ENCODE measurements around the gene CCRL2.
A peak's percentile ranks its signal among the peaks of the same experiment; 100 is the strongest.

Gene CCRL2

GRCh38 chr3:46369151-46369550, 37.9 kb upstream of the CCRL2 start:
- Histone ChIP-seq H3K9ac (ENCODE audit: low read depth in 1 of 2, low read length in 2 of 2) (peak overlapping the region in 1 of 2 donors; percentile 42), H3K27ac (ENCODE audit: low read depth, low read length) (no peak overlapping the region), H3K4me3 (ENCODE audit: low read depth in 1 of 2, low read length in 2 of 2) (no peak overlapping the region), H3K4me1 (ENCODE audit: control insufficient read depth in 1 of 2, insufficient read depth in 2 of 2, low read length in 2 of 2) (peaks cover 9 to 10% of the 10 kb centered on the region in 2 donors), H3K9me3 (ENCODE audit: control insufficient read depth in 1 of 2, low read length in 2 of 2) (no peaks in the 10 kb centered on the region), H3K36me3 (ENCODE audit: control insufficient read depth in 1 of 2, insufficient read depth in 2 of 2, low read length in 2 of 2) (no peaks in the 10 kb centered on the region), H3K27me3 (ENCODE audit: control insufficient read depth in 1 of 2, insufficient read depth in 2 of 2, low read length in 2 of 2) (no peaks in the 10 kb centered on the region)

GRCh38 chr3:46369675-46370132, 37.4 kb upstream of the CCRL2 start:
- no peak overlapping the region for H3K27ac ChIP-seq (ENCODE audit: low read depth, low read length)
- no peaks in the 10 kb centered on the region for H3K36me3 ChIP-seq (ENCODE audit: control insufficient read depth in 1 of 2, insufficient read depth in 2 of 2, low read length in 2 of 2)
- H3K4me1 ChIP-seq (ENCODE audit: control insufficient read depth in 1 of 2, insufficient read depth in 2 of 2, low read length in 2 of 2), result peaks cover 9 to 10% of the 10 kb centered on the region in 2 donors
- peak overlapping the region; percentile 42 to 44 for H3K9ac ChIP-seq (ENCODE audit: low read depth in 1 of 2, low read length in 2 of 2)
- H3K27me3 ChIP-seq (ENCODE audit: control insufficient read depth in 1 of 2, insufficient read depth in 2 of 2, low read length in 2 of 2), result peaks cover 0 to 2% of the 10 kb centered on the region in 2 donors
- no peak overlapping the region for H3K4me3 ChIP-seq (ENCODE audit: low read depth in 1 of 2, low read length in 2 of 2)
- H3K9me3 ChIP-seq (ENCODE audit: control insufficient read depth in 1 of 2, low read length in 2 of 2), result no peaks in the 10 kb centered on the region

- Histone ChIP-seq H3K4me1 (ENCODE audit: control insufficient read depth in 1 of 2, insufficient read depth in 2 of 2, low read length in 2 of 2) (peaks cover 9 to 10% of the 10 kb centered on the region in 2 donors), H3K27ac (ENCODE audit: low read depth, low read length) (no peak within 1 kb of the TSS), H3K4me3 (ENCODE audit: low read depth in 1 of 2, low read length in 2 of 2) (peak within 1 kb of the TSS in 1 of 2 donors; percentile 30), H3K27me3 (ENCODE audit: control insufficient read depth in 1 of 2, insufficient read depth in 2 of 2, low read length in 2 of 2) (peaks cover 0 to 2% of the 10 kb centered on the region in 2 donors), H3K9me3 (ENCODE audit: control insufficient read depth in 1 of 2, low read length in 2 of 2) (no peaks in the 10 kb centered on the region), H3K36me3 (ENCODE audit: control insufficient read depth in 1 of 2, insufficient read depth in 2 of 2, low read length in 2 of 2) (no peaks in the 10 kb centered on the region), H3K9ac (ENCODE audit: low read depth in 1 of 2, low read length in 2 of 2) (peak within 1 kb of the TSS; percentile 42 to 44)
These were observed 36.1 kb upstream of the CCRL2 start, which contains the start of gene CCR5 for GRCh38 chr3:46370839-46371518. CCR5 (plus strand) TSS chr3:46370946; CDS start chr3:46372903, 1,957 bp downstream.

GRCh38 chr3:46371519-46372340, 35.3 kb upstream of the CCRL2 start:
- Histone ChIP-seq H3K9me3 (ENCODE audit: control insufficient read depth in 1 of 2, low read length in 2 of 2) (no peaks in the 10 kb centered on the region), H3K4me1 (ENCODE audit: control insufficient read depth in 1 of 2, insufficient read depth in 2 of 2, low read length in 2 of 2) (peaks cover 9 to 10% of the 10 kb centered on the region in 2 donors), H3K9ac (ENCODE audit: low read depth in 1 of 2, low read length in 2 of 2) (no peak overlapping the region), H3K27ac (ENCODE audit: low read depth, low read length) (no peak overlapping the region), H3K36me3 (ENCODE audit: control insufficient read depth in 1 of 2, insufficient read depth in 2 of 2, low read length in 2 of 2) (no peaks in the 10 kb centered on the region), H3K4me3 (ENCODE audit: low read depth in 1 of 2, low read length in 2 of 2) (peak overlapping the region in 1 of 2 donors; percentile 21), H3K27me3 (ENCODE audit: control insufficient read depth in 1 of 2, insufficient read depth in 2 of 2, low read length in 2 of 2) (peaks cover 0 to 2% of the 10 kb centered on the region in 2 donors)

DNA sequence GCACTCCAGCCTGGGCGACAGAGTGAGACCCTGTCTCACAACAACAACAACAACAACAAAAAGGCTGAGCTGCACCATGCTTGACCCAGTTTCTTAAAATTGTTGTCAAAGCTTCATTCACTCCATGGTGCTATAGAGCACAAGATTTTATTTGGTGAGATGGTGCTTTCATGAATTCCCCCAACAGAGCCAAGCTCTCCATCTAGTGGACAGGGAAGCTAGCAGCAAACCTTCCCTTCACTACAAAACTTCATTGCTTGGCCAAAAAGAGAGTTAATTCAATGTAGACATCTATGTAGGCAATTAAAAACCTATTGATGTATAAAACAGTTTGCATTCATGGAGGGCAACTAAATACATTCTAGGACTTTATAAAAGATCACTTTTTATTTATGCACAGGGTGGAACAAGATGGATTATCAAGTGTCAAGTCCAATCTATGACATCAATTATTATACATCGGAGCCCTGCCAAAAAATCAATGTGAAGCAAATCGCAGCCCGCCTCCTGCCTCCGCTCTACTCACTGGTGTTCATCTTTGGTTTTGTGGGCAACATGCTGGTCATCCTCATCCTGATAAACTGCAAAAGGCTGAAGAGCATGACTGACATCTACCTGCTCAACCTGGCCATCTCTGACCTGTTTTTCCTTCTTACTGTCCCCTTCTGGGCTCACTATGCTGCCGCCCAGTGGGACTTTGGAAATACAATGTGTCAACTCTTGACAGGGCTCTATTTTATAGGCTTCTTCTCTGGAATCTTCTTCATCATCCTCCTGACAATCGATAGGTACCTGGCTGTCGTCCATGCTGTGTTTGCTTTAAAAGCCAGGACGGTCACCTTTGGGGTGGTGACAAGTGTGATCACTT, 34.3 kb upstream of the CCRL2 start:
- H3K27me3 ChIP-seq (ENCODE audit: control insufficient read depth in 1 of 2, insufficient read depth in 2 of 2, low read length in 2 of 2), result peaks cover 0 to 2% of the 10 kb centered on the region in 2 donors
- H3K36me3 ChIP-seq (ENCODE audit: control insufficient read depth in 1 of 2, insufficient read depth in 2 of 2, low read length in 2 of 2), result no peaks in the 10 kb centered on the region
- H3K4me1 ChIP-seq (ENCODE audit: control insufficient read depth in 1 of 2, insufficient read depth in 2 of 2, low read length in 2 of 2), result peaks cover 9% of the 10 kb centered on the region in 2 donors
- no peaks in the 10 kb centered on the region for H3K9me3 ChIP-seq (ENCODE audit: control insufficient read depth in 1 of 2, low read length in 2 of 2)
- H3K27ac ChIP-seq (ENCODE audit: low read depth, low read length), result no peak overlapping the region
- H3K9ac ChIP-seq (ENCODE audit: low read depth in 1 of 2, low read length in 2 of 2), result peak overlapping the region in 1 of 2 donors; percentile 21
- peak overlapping the region in 1 of 2 donors; percentile 21 for H3K4me3 ChIP-seq (ENCODE audit: low read depth in 1 of 2, low read length in 2 of 2)

GRCh38 chr3:46374755-46375154, 32.3 kb upstream of the CCRL2 start:
- Histone ChIP-seq H3K4me3 (ENCODE audit: low read depth in 1 of 2, low read length in 2 of 2) (no peak overlapping the region), H3K9ac (ENCODE audit: low read depth in 1 of 2, low read length in 2 of 2) (no peak overlapping the region), H3K36me3 (ENCODE audit: control insufficient read depth in 1 of 2, insufficient read depth in 2 of 2, low read length in 2 of 2) (no peaks in the 10 kb centered on the region), H3K27ac (ENCODE audit: low read depth, low read length) (no peak overlapping the region), H3K9me3 (ENCODE audit: control insufficient read depth in 1 of 2, low read length in 2 of 2) (no peaks in the 10 kb centered on the region), H3K4me1 (ENCODE audit: control insufficient read depth in 1 of 2, insufficient read depth in 2 of 2, low read length in 2 of 2) (peaks cover 0 to 2% of the 10 kb centered on the region in 2 donors), H3K27me3 (ENCODE audit: control insufficient read depth in 1 of 2, insufficient read depth in 2 of 2, low read length in 2 of 2) (peaks cover 0 to 2% of the 10 kb centered on the region in 2 donors)

GRCh38 chr3:46375218-46375617, 31.8 kb upstream of the CCRL2 start:
- Histone ChIP-seq H3K4me3 (ENCODE audit: low read depth in 1 of 2, low read length in 2 of 2) (no peak overlapping the region), H3K27ac (ENCODE audit: low read depth, low read length) (no peak overlapping the region)

GRCh38 chr3:46375814-46376213, 31.2 kb upstream of the CCRL2 start:
- no peak overlapping the region for H3K27ac ChIP-seq (ENCODE audit: low read depth, low read length)
- H3K4me3 ChIP-seq (ENCODE audit: low read depth in 1 of 2, low read length in 2 of 2), result no peak overlapping the region
- H3K36me3 ChIP-seq (ENCODE audit: control insufficient read depth in 1 of 2, insufficient read depth in 2 of 2, low read length in 2 of 2), result no peaks in the 10 kb centered on the region
- peaks cover 4 to 5% of the 10 kb centered on the region in 2 donors for H3K4me1 ChIP-seq (ENCODE audit: control insufficient read depth in 1 of 2, insufficient read depth in 2 of 2, low read length in 2 of 2)
- H3K9me3 ChIP-seq (ENCODE audit: control insufficient read depth in 1 of 2, low read length in 2 of 2), result no peaks in the 10 kb centered on the region
- no peak overlapping the region for H3K9ac ChIP-seq (ENCODE audit: low read depth in 1 of 2, low read length in 2 of 2)
- H3K27me3 ChIP-seq (ENCODE audit: control insufficient read depth in 1 of 2, insufficient read depth in 2 of 2, low read length in 2 of 2), result peaks cover 0 to 2% of the 10 kb centered on the region in 2 donors

More at GRCh38 chr3:46375218-46375617, 31.8 kb upstream of the CCRL2 start:
- peaks cover 0 to 2% of the 10 kb centered on the region in 2 donors for H3K27me3 ChIP-seq (ENCODE audit: control insufficient read depth in 1 of 2, insufficient read depth in 2 of 2, low read length in 2 of 2)
- no peaks in the 10 kb centered on the region for H3K36me3 ChIP-seq (ENCODE audit: control insufficient read depth in 1 of 2, insufficient read depth in 2 of 2, low read length in 2 of 2)
- H3K4me1 ChIP-seq (ENCODE audit: control insufficient read depth in 1 of 2, insufficient read depth in 2 of 2, low read length in 2 of 2), result no peaks in the 10 kb centered on the region
- H3K9ac ChIP-seq (ENCODE audit: low read depth in 1 of 2, low read length in 2 of 2), result no peak overlapping the region
- H3K9me3 ChIP-seq (ENCODE audit: control insufficient read depth in 1 of 2, low read length in 2 of 2), result no peaks in the 10 kb centered on the region

DNA sequence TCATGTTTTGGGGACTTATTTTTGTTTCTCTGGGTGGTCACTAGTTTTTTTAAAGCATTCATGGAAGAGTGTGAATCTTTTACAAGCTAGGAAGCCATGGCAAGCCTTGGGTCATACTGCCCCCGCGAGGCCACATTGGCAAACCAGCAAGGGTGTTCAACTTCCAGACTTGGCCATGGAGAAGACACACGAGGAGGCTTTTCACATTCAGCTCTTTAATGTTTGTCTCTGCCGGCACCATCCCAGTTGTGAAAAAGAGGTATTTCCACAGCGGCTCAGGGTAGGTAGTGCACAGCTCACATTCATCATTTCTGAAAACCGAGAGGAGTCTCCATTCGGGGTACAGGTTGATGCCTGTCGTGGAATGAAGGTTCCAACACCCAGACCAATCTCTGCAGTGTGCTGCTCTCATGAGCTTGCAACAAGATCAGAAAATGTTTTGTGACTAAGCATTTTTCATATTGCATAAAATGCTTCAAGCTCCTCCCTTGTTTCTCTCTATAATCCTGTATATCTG, 28.6 kb upstream of the CCRL2 start:
- Histone ChIP-seq H3K9ac (ENCODE audit: low read depth in 1 of 2, low read length in 2 of 2) (no peak overlapping the region), H3K4me3 (ENCODE audit: low read depth in 1 of 2, low read length in 2 of 2) (no peak overlapping the region), H3K36me3 (ENCODE audit: control insufficient read depth in 1 of 2, insufficient read depth in 2 of 2, low read length in 2 of 2) (no peaks in the 10 kb centered on the region), H3K27me3 (ENCODE audit: control insufficient read depth in 1 of 2, insufficient read depth in 2 of 2, low read length in 2 of 2) (peaks cover 0 to 2% of the 10 kb centered on the region in 2 donors), H3K4me1 (ENCODE audit: control insufficient read depth in 1 of 2, insufficient read depth in 2 of 2, low read length in 2 of 2) (peaks cover 18 to 20% of the 10 kb centered on the region in 2 donors), H3K9me3 (ENCODE audit: control insufficient read depth in 1 of 2, low read length in 2 of 2) (no peaks in the 10 kb centered on the region), H3K27ac (ENCODE audit: low read depth, low read length) (no peak overlapping the region)
